ENCODE results near the gene ERCC4. TPM values are rescaled to one million over a fixed set of nuclear protein-coding genes. Genes with fewer than 3 reads are reported as not detected.

ERCC4 gene
- total and polyA plus RNA-seq, 2 of the 8 experiments (the other 6 are each of a cell fraction or from before 2014, with no cell fraction given), result 1.6 to 13.2 TPM

DNA sequence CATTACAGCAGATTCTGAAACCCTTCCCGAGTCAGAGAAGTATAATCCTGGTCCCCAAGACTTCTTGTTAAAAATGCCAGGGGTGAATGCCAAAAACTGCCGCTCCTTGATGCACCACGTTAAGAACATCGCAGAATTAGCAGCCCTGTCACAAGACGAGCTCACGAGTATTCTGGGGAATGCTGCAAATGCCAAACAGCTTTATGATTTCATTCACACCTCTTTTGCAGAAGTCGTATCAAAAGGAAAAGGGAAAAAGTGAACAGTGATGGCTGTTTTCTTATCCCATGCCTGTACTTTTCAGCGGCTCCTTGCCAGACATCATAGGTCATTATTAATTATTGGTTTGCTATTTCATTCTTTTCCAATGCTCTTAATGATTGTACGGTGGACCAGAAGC is 28.1 kb downstream of the ERCC4 start (continued):
- no peak for TF ChIP-seq CBX5 (IDR thresholded peaks at IDR 0.05; ENCODE audit: low read depth, low read length)
- TF ChIP-seq BRCA1 (IDR thresholded peaks at IDR 0.05; ENCODE audit: low read depth, low read length), result no peak
- no peak for TF ChIP-seq NRF1 (IDR thresholded peaks at IDR 0.05; ENCODE audit: low read depth, low read length)
- TF ChIP-seq HDAC6 (IDR thresholded peaks at IDR 0.05; ENCODE audit: low read depth, low read length), result no peak
- TF ChIP-seq TAF1 (IDR thresholded peaks at IDR 0.05; ENCODE audit: low read depth, low read length), result no peak
- no peak for TF ChIP-seq EP300 (IDR thresholded peaks at IDR 0.05; ENCODE audit: borderline replicate concordance in 1 of 2, low read depth in 2 of 2, low read length in 2 of 2)
- TF ChIP-seq PHF8 (conservative IDR thresholded peaks at IDR 0.05; ENCODE audit: low read depth, low read length), result no peak
